NCI-H2171 treated with DMSO at 0.1 percent for 48 hours (cell line): ENCODE data around the gene JAK3.
A peak's percentile ranks its signal among the peaks of the same experiment; 100 is the strongest.

Experiments used
- DNase-seq: peaks from one replicate; lab custom pipeline; 2025; lab: John Stamatoyannopoulos, UW

JAK3 gene

DNA sequence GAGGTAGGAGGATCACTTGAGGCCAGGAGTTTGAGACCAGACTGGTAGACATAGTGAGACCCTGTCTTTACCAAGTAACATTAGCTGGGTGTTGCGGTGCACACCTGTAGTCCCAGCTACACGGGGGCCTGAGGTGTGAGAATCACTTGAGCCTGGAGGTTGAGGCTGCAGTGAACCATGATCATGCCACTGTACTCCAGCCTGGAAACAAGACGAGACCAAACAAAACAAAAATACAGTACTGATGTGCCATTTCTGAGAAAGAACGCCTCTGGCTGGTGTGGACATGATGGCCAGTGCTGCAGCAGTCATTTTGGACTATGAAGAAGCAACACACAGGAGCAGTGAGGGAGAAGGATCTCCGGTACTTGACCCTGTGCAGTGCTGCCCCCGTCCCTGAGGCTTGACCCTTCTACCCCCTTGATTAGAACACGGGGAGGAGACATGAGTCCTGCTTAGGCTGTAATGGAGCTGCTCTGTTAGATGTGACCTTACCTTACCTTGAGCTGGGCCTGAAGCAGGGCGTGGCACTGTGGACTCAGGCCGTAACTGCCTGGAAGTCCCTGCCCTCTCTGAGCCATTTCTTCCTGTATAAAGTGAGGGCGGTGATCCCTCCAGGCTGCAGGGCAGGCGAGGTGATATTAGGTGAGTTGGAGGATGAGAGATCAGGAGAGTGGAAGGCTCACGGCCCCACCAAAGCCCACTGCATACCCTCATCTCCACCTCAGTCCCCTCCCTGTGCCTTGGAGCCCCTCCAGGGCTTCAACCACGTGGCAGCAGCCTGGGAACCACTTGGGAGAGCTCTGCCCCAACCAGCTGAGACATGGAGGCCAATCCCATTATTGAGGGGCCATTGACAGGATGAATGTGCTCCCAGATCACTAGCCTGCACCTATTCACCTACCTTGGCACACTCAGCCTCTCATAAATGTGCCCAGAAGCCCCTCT lies 17.9 kb upstream of the JAK3 start:
- DNase-seq, result peak; percentile 23

DNA sequence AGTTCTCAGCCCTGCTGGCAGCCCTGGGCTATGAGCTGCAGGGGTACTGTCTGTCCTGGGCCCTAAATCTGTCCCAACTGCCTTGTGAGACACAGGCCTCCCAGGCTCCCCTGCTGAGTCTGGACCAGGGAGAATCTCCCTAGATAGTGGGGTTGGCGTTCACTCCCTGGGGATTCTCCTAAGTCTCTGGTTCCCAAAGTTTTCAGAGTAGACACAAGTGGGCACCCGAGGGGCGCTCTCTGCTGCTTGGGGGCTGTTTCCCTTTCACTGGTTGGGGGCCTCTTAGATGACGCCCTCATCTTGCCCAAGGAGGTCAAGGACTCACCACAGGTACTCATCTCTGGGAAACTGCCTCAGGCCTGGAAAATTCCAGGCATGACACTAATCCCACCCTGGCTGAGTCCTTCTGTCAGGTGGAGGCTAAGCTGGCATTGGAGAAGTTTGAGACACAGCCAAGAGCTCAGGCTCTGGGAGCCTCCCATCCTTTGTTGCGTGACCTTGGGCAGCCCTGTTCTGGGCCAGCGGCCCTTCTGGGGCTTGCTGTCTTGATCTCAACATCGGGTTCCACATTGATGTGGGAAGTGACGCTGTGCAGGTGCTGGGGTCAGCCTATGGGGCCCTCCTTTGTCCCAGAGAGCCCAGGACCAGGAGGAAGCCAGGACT lies 15.9 kb upstream of the JAK3 start:
- no peak for DNase-seq

DNA sequence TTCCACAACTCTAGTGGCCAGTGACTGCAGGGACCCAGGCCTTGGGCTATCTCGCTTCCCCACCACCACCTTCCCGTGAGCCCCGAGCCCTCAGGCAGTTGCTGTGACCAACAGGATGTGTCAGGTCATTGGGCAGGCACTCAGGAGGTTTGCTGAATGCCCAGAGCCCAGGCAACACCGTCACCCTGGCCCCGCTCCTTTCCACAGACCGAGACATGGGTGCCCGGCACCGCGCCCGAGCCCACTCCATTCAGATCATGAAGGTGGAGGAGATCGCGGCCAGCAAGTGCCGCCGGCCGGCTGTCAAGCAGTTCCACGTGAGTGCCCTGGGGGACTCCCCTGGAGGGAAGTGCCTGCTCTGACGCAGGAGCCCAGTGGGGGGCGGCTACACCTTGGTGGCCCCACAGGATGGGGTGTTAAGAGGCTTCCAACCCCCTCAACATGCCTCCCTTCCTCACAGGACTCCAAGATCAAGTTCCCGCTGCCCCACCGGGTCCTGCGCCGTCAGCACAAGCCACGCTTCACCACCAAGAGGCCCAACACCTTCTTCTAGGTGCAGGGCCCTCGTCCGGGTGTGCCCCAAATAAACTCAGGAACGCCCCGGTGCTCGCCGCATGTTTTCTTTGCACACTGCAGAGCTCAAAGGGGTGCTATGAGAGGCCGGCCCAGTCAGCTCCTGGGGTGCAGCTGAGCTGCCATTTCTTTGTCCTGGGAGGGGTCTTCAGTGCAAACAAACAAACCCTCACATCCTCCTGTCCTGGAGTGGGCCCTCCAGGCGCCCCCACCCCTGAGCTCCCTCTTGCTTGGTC lies 15.1 kb upstream of the JAK3 start:
- DNase-seq, result no peak

DNA sequence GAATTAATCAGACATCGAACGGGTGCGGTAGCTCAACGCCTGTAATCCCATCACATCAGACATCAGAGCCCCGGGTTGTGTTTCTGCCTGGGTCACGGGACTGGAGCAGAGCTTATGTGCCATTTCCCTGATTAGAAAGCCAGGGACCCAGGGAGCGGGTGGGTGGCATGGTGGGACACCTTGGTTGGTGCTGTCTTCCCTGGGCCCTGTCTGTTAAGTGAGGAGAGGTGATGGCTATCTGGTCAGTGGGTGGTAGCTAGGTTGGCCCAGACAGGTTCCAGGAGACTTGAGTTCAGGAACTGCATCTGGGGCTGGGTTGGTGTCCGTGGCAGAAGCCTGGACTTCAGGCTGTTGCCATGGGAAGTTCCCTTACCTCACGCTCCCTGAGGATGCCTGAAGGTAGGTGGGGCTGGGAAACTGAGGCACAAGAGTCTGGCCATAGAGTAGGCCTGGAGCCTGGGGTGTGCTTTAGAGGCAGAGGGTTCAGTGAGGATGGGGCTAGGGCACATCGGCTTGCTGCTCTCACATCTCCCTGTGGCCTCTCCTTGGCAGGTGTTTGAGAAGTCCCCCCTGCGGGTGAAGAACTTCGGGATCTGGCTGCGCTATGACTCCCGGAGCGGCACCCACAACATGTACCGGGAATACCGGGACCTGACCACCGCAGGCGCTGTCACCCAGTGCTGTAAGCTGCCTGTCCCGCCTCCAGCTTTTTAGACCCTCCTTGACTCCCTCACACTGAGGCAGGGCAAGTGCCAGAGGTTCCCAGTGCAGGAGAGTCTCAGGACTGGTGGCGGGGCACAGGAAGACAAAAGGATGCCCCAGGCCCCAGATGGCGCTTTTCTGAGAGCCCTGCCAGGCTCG lies 14.0 kb upstream of the JAK3 start:
- no peak for DNase-seq

DNA sequence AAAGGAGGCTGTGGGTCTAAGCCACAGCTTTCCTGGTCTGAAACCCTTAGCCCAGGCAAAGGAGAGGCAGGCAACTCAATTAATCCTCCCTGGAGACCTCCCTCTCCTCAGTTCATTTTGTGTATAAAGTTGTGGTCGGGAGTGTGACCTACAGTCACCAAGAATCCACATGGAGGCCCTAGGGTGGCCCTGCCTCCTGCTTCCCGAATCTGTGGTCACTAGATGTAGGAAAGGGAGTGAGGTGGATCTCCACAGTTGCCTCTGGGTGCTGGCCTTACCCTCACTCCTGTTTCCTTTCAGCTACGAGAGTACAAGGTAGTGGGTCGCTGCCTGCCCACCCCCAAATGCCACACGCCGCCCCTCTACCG lies 13.2 kb upstream of the JAK3 start:
- no peak for DNase-seq

DNA sequence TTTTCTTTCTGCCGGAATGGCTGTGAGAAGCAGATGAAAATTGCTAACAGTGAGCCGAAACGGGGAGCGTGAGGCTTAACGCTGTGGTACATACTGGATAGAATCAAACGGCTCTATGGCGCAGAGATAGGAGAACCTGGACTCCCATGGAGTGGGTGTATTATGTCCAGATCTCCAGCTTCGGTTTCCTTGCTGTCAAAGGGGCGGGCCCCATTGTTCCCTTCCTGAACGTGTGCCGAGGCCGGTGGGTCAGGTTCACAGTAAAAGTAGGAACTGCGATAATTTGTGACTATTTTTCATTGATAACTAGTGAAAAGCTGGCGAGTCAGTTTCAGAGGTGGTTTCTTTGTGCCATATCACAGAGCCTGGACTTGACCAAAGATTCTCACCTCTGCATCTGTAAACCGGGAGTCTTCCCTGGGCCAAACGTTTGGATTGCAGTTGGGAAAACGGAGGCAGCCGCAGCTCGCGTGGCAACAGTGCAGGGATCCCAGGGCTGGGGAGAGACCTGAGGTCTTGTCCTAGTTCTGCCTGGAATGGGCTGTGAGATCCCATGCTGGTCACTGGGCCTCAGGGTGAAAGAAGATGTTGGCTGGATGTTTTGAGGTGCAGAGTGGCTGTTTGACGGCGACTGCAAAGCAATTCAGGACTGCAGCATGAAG lies 12.7 kb upstream of the JAK3 start:
- DNase-seq, result no peak

DNA sequence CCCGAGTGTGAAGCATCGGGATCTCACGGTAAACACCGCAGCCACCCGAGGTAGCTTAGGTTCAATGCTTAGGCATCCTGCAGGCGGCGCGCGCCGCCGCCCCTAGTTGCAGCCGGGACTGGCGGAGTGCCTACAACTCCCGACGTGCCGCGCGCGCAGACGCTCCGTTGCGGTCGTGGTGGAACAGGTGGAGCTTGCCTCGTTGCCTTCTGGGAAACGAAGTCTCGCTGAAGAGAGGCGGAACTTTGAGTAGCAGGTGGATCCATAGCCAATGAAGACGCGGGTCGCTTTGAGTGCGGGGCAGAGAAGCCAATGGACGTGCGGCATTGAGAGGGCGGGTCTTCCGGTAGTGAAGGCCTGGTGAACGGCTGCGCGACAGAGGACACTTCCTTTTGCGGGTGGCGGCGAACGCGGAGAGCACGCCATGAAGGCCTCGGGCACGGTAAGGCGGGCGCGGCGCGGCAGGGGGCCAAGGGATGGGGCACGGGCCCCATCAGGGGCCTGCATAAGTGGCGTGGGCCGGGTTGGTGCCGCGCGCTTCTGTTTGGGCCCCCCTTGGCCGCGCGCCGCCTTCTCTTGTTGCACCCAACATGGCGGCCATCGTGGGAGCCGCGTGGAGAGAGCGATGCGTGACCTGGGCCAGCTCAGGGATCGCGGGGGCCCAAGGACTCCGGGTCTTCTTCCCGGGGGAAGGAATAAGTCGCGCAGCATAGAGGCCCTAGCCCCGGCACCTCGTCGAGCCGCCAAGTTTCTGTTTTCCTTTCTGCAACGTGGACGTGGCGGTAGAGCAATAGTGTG lies 11.9 kb upstream of the JAK3 start, which contains the start of gene RPL18A:
RPL18A (plus strand) TSS at position 378 of the 798 bp plus-strand sequence; CDS start at position 425, 47 bp downstream.
- DNase-seq, result peak; percentile 99

DNA sequence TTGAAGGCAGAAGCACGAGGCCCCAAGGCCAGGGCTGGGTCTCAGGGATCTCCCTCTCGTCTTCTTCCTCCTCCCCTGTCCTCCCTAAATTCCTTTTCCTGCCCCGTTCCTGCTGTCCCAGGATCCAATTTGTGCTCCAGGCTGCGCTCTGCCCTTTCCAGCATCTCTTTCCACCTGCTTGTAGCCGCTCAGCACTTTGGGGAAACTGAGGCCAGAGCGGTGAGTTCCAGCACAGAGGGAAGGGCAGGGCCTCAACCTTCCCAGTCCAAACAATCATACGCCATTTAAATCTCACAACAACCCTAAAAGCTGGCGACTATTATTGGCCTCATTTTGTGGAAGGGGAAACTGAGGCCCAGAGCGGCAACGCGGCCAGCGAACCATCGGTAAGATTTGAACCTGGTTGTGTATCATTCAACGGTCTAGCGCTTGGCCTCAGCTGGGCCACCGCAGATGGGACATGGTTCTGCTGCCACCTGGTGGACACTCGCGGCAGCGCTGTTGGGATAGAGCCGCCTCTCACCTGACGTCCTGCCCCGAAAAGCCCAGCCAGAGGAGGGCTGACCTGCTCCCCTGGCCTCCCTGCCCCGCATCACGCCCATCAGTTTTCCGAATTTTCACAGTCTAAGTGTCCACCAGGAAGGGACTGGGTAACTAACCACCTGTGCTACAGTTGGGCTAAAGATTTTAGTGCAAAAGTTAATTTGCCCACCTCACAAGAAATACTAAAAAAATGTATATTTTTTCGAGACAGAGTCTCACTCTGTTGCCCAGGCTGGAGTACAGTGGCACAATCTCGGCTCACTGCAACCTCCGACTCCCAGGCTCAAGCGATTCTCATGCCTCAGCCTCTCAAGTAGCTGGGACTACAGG lies 7.7 kb upstream of the JAK3 start:
- DNase-seq, result peak; percentile 61

DNA sequence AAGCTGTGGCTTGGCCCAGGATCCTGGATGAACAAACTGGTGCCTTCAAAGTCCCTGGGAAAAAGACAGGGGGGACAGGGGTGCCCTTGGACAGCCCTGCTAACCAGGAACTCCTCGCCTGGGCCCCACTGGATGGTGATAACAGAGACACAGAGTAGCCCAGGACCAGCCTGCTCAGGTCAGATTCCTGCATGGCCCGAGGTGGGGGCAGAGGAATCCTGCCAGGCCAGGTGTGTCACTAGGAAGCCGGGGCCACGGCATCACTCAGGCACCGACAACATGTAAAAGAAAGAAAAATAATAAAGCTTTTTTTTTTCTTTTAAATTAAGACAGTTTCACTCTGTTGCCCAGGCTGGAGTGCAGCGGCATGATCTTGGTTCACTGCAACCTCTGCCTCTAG lies 6.3 kb upstream of the JAK3 start:
- no peak for DNase-seq

DNA sequence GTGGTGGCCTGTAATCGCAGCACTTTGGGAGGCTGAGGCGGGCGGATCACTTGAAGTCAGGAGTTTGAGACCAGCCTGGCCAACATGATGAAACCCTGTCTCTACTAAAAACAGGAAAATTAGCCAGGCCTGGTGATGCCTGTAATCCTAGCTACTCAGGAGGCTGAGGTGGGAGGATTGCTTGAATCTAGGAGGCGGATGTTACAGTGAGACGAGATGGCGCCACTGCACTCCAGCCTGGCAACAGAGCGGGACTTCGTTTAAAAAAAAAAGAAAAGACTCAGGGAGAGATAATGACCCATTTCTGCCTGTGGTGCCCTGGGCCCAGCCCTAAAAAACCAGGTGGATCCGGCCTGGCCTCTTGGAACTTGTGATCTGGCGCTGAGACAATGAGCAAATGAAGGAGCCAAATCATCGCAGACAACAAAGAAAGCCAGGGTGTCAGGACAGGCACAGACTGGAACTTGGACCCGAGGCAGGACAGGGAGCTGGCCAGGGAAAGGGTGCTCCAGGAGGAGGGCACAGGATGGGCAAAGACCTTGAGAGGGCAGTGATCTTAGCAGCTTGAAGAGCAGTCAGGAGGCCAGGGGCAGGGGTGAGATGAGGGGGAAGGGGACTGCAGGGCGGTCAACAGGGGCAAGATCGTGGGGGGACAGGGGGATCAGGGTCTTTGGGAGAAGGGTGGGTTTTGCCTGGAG lies 962 bp upstream of the JAK3 start:
- no peak for DNase-seq

DNA sequence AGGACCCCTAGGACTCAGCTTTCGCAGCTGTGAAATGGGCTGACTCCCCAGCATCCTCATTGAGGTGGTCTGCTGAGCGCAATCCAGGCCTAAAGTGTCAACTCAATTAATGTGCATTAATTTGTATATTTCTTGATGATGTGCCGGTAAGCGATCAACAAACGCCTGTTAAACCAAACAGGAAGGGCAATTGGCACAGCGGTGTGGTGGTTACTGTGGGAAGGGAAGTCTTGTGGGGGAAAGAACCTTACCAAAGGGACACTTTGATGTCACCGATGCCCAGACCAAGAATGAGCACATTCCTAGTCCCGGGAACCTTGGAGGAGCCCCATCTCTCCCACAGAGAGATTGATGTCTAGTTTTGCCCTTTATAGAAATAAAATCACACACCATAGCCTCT lies 1.6 kb downstream of the JAK3 start:
- DNase-seq, result no peak

DNA sequence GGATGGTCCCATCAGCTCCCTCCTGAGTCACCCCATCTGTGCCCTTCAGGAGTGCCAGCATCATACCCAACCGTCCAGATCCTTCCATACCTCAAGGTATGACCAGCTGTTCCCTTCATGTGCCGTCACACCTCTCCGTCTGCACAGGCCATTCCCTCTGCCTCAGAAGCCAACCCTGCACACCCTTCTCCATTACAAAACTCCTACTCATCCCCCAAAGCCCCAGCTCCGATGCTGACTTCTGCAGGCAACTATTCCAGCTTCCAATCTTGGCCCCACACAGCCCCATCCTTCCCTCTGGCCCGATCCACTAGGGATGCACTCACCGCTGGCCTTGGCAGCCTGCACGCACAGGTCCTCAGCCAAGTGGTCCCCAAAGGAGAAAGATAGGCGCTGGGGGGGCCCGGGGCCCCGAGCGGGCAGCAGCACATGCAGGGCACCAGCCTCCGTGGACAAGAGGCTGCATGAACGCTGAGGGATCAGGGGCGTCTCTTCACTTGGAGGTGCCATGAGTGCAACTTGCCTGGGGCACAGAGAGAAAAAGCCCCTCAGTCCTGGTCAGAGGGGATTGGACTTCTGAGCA lies 3.8 kb downstream of the JAK3 start:
- DNase-seq, result no peak

DNA sequence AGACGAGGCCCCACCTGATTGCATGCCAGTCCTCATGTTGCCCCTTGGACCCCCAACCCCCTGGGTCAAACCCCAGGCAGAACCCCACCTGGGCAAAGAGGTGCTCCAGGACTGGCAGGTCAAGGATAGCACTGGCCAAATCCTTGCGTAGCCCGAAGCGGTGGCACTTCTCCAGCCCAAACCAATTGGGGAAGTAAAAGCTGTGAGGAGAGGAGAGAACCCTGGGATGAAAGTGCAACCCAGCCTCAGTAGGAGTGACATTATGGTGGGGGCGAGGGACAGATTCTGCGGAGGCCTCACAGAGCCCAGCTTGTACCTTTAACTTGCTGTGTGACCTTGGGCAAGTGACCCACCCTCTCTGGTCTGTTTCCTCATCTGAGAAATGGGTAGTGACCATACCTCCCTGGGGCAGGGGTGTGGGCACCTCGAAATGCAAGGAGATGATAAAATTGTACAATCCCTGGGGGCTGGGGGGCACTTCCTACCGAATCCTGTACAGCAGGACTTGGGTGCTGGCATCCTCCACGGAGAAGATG lies 4.4 kb downstream of the JAK3 start:
- no peak for DNase-seq

DNA sequence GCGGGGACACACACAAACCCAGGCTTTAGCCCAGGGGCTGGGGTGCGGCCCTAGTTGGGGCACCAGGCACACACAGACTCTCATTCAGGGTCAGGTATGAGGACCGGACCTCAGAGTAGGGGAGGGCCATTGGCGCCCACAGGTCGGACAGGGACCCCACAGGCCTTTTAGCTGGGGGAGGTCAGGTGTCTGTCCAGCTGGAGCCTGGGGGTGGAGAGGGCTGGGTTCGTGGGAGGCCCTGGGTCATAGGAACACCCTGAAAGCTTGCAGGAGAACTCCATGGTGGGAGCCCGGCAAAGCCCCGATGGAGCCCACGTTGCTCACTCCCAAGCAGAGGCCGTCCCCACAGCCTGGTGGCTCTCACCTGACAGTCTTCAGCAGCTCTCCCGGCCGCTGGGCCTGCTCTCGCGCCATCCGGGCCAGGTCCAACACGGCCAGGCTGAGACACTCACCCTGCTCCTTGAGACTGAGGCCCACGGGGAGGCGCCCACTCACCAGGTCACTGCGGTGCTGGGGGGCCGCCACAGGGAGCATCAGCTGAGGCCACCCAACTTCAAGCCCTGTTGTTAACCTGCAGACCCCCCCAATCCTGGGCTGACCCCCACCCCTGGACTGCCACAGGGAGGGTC lies 5.0 kb downstream of the JAK3 start:
- DNase-seq, result no peak

DNA sequence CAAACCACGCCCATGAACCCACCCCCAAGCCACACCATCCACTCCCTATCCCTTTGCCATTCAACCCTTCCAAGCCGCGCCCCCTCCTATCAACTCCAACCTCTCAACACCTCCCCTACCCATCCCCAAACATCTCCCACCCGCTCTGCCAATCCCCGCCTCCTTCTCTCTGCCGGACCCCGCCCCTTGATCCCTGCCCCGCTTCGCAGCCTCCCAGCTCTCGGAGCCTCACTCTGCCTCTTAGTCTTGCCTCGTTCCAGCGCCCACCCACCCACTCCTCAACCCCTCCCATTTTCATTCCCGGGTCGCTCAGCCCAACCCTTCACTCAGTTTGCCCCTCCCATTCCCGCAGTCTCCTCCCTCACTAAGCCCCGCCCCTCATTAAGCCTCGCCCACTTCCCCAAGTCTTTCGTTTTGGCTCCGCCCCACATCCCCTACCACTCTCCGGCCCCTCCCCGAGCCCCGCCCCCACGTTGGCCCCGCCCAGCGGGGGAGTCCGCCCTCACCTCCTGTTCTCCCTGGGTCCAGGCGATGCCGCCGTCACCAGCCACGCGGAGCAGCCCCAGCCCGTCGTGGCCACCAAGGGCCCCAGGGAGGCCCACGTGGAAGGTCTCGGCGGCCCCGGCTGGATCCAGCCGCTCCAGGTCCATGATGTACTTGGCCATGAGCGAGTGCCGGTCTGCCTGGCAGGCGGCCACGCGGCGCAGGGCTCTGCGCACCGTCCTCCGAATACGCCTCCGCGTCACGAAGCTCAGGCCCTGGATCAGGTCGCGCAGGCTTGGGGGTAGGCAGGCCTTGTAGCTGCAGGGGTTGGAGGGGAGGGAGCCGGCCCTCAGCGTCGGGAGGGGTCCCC lies 5.7 kb downstream of the JAK3 start:
- peak; percentile 68 for DNase-seq

DNA sequence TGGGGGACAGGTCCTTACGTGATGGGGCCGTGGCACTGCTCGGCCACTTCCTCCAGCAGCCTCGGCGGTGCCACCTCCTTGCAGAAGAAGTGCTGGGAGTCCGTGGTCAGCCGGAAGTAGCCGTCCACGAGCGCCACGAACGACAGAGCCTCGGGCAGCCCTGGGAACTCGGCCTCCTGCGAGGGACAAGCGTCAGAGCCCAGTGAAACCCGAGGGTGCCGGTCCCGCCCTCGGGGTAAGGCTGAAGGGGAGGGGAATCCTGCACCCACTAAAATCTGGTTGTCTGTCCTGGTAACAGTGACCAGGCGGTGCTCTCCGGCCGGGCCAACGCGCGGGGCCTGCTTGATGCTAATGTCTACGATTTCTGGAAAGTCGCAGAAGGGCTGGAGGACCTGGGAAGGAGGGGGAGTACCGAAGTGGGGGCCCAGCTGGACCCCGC lies 6.4 kb downstream of the JAK3 start:
- DNase-seq, result no peak
